Measurements from ENCODE around the gene IZUMO2.

IZUMO2 gene

DNA sequence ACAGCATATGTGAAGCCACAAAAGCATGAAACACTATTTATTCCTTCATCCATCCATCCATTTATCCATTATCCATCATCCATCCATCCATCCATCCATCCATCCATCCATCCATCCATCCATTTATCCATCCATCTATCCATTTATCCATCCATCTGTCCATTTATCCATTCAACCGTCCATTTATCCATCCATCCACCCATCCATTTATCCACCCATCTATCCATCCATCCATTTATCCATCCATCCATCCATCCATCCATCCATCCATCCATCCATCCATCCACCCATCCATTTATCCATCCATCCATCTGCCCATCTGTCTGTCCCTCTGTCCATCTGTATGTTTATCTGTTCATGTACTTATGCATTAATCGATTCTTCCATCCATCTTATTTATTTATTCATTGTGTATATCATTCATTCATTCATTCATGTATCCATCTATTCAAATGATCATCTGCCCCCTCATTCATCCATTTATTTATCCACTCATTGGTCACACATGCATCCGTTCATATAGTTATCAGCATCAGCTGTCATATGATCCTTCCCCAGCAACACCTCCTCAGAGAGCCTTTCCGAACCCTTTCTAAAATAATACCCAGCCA is 33.3 kb upstream of the IZUMO2 start:
- TF ChIP-seq ZFX (IDR thresholded peaks at IDR 0.05): no peak
- TF ChIP-seq, protein P1, sequence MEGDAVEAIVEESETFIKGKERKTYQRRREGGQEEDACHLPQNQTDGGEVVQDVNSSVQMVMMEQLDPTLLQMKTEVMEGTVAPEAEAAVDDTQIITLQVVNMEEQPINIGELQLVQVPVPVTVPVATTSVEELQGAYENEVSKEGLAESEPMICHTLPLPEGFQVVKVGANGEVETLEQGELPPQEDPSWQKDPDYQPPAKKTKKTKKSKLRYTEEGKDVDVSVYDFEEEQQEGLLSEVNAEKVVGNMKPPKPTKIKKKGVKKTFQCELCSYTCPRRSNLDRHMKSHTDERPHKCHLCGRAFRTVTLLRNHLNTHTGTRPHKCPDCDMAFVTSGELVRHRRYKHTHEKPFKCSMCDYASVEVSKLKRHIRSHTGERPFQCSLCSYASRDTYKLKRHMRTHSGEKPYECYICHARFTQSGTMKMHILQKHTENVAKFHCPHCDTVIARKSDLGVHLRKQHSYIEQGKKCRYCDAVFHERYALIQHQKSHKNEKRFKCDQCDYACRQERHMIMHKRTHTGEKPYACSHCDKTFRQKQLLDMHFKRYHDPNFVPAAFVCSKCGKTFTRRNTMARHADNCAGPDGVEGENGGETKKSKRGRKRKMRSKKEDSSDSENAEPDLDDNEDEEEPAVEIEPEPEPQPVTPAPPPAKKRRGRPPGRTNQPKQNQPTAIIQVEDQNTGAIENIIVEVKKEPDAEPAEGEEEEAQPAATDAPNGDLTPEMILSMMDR (conservative IDR thresholded peaks at IDR 0.05): no peak
- no peak overlapping the region for H3K27ac ChIP-seq

DNA sequence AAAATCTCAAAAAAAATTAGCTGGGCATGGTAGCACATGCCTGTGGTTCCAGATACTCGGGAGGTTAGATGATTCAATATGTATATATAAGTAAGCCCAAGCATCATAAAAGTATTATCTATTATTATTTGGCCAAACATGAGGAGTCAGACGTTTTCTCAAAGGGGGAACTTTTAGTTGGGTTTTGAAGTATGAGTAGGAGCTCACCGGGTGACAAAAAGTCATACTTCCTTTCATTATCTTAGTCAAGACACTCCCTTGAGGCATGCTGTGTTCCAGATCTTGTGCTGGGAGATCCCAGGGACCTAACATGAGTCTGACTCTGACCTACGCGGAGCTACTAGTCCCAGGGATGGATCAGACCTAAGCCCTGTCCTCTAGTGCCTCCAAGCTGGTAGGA is 32.1 kb upstream of the IZUMO2 start:
- no peak overlapping the region for H3K27ac ChIP-seq
- TF ChIP-seq ZFX (IDR thresholded peaks at IDR 0.05): no peak
- TF ChIP-seq, protein P1 (conservative IDR thresholded peaks at IDR 0.05): no peak

DNA sequence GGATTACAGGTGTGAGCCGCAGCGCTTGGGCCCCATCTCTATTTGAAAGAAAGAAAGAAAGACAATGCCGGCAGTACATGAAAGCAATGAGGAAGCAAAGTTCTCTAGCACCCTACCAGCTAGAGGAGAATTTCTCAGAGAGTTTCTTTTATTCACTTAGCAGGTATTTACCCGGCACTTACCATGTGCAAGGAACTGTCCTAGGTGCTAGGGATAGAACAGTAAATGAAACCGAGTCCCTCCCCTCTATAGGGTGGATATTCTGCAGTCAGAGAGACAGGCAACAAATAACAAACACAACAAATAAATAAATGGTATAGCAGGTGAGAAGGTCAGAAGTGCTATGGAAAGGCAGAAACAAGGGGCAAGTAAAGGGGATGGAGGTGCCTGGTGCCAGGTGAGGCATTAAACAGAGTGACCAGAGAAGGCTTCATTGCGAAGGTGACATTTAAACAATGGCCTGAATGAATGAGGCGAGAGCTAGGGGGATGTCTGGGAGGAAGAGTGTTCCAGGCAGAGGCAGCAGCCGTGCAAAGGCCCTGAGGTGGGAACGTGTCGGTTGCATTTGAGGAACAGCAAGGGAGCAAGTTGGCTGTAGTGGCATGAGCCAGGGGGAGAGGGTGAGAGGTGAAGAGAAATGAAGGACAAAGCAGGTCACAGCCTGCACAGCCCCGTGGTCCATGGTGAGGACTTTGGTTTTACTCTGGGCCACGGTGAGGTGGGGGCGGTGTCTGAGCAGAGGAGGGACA is 29.6 kb upstream of the IZUMO2 start:
- H3K27ac ChIP-seq: no peak overlapping the region
- TF ChIP-seq ZFX (IDR thresholded peaks at IDR 0.05): no peak
- TF ChIP-seq, protein P1 (conservative IDR thresholded peaks at IDR 0.05): no peak

DNA sequence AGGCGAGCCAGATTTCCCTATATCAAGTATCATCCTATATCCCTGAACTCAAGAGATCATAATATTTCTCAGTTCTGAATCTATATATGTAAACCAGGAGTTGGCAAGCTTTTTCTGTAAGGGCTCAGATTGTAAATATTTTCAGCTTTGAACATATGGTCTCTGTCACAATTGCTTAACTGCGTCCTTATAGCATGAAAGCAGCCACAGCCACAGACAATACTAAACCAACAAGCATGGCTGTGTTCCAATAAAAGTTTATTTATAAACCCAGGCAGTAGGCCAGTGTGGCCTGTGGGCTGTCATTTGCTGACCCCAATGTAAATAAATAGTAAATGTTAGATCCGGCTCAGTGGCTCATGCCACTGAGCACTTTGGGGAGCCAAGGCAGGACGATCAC is 28.1 kb upstream of the IZUMO2 start:
- H3K27ac ChIP-seq: no peak overlapping the region
- no peak for TF ChIP-seq ZFX (IDR thresholded peaks at IDR 0.05)
- TF ChIP-seq, protein P1 (conservative IDR thresholded peaks at IDR 0.05): no peak

DNA sequence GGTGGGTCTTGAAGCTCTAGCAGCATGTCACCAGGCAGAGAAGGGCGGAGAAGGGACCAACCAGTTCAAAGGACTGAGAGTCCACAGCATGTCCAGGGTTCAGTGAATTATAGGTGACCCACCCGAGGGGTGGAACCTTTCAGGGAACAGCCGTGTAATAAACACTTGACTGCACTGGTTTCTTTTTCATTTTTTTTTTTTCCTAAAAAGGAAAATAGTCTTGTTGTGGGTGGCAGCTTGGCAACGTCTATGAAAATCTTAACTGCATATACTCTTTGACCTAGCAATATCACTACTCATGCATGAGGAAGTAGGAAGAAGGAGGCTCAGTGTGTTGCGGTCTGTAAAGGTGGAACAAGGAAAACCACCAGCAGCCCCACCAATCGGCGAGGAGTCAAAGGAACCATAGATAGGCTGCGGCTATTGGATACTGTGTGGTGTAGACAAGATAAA is 27.4 kb upstream of the IZUMO2 start:
- H3K27ac ChIP-seq: no peak overlapping the region
- TF ChIP-seq ZFX (IDR thresholded peaks at IDR 0.05): no peak
- TF ChIP-seq, protein P1 (conservative IDR thresholded peaks at IDR 0.05): no peak

DNA sequence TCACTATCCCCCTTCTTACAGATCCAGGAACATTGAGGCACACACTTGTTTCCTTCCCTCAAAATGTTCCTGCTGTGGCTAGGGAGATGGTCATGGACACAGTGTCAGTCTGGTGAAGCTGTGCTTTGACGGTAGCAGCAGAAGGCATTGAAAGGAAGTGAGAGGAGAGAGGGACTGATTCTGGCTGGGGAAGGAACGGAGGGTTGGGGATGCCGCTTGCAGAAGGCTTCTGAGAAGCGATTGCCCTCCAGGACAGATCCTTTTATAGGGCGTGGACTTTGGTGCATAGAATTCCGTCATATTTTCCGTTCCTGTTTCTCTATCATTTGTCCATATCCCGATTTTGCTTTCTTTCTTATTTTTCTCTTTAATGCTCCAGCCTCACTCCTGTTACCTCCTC is 26.2 kb upstream of the IZUMO2 start:
- TF ChIP-seq, protein P1 (conservative IDR thresholded peaks at IDR 0.05): no peak
- TF ChIP-seq ZFX (IDR thresholded peaks at IDR 0.05): no peak
- H3K27ac ChIP-seq: no peak overlapping the region

DNA sequence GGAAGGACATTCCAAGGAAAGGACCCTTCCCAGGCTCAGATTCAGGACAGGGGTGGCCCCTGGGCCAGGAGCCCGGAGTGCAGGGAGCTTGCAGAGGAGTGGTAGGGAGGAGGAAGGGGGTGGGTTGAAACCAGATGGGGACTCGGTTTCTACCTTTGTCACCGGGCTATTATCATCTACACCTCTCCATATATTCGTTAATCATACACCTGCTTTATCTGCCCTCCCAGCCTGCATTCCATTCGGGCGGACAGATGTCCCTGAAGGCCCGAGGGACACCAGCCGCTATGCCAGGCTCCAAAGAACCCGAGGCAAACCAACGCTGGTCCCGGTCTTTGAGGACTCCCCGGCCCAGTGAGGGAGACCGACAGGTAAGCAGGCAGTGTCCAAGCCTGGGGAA is 24.9 kb upstream of the IZUMO2 start:
- H3K27ac ChIP-seq: no peak overlapping the region
- TF ChIP-seq, protein P1 (conservative IDR thresholded peaks at IDR 0.05): no peak
- no peak for TF ChIP-seq ZFX (IDR thresholded peaks at IDR 0.05)

Data from C4-2B (cell line).